A673 (cell line): ENCODE measurements around the gene STRN. TPM values are rescaled to one million over a fixed set of nuclear protein-coding genes. Genes with fewer than 3 reads are reported as not detected.

Source experiments
- BruUV-seq: library from RNA; stranded (reverse); fragments of 400-500 nt; replicated peaks from 2 replicates; lab custom pipeline; 2021; lab: Mats Ljungman, UMichigan
- CTCF ChIA-PET: fragments of 300-600 bp; sonication (Branson Sonifier 250); formaldehyde crosslinking; loops from one replicate; lab custom pipeline; 2022; ENCODE audit warnings: antibody characterized with exemption; lab: Charles Lee
- POLR2A ChIA-PET: fragments of 300-600 bp; sonication (Branson Sonifier 250); formaldehyde crosslinking; loops from one replicate; lab custom pipeline; 2022; ENCODE audit warnings: antibody characterized with exemption; ENCODE audit not compliant: low non-redundant PET; lab: Charles Lee
- DNase-seq: peaks from one replicate; pipeline ENCODE4 v3.0.0-alpha.2; 2015; ENCODE audit warnings: low spot score
- H3K27ac ChIP-seq: fragments of 200-600 bp; sonication (generic); 2 replicates; pipeline ENCODE4 v1.5.1; 2016; ENCODE audit warnings: mixed run types, low read depth, mild to moderate bottlenecking, mixed read lengths, antibody characterized with exemption, low read length; ENCODE audit not compliant: poor library complexity, severe bottlenecking
- H3K27me3 ChIP-seq: fragments of 200-600 bp; sonication (generic); replicated peaks from 2 replicates; pipeline ENCODE4 v1.6.1; 2017; ENCODE audit warnings: mixed run types, low read depth, mild to moderate bottlenecking, mixed read lengths, antibody characterized with exemption, low read length; ENCODE audit not compliant: insufficient read depth, poor library complexity
- H3K36me3 ChIP-seq: fragments of 200-600 bp; sonication (generic); 2 replicates; pipeline ENCODE4 v1.6.1; 2016; ENCODE audit warnings: mixed run types, mild to moderate bottlenecking, mixed read lengths, antibody characterized with exemption, low read length; ENCODE audit not compliant: insufficient read depth, poor library complexity, severe bottlenecking
- H3K4me1 ChIP-seq: fragments of 200-600 bp; sonication (generic); 2 replicates; pipeline ENCODE4 v1.6.1; 2017; ENCODE audit warnings: mixed run types, mild to moderate bottlenecking, mixed read lengths, antibody characterized with exemption, low read length; ENCODE audit not compliant: insufficient read depth, poor library complexity, severe bottlenecking
- H3K4me3 ChIP-seq: fragments of 200-600 bp; sonication (generic); 2 replicates; pipeline ENCODE4 v1.5.1; 2016; ENCODE audit warnings: low read depth, mixed run types, mild to moderate bottlenecking, mixed read lengths, low read length; ENCODE audit not compliant: poor library complexity, severe bottlenecking
- H3K9me3 ChIP-seq: fragments of 200-600 bp; sonication (generic); 2 replicates; pipeline ENCODE4 v1.6.1; 2016; ENCODE audit warnings: mixed run types, low read depth, mild to moderate bottlenecking, mixed read lengths, antibody characterized with exemption, low read length; ENCODE audit not compliant: poor library complexity, severe bottlenecking
- CTCF ChIP-seq: fragments of 300-800, 200-600 bp; sonication (generic); conservative IDR thresholded peaks from 2 replicates; pipeline ENCODE4 v1.5.1; 2017; ENCODE audit warnings: low read depth, mild to moderate bottlenecking, antibody characterized with exemption, low read length, moderate library complexity, mixed read lengths
- EZH2 ChIP-seq: fragments of 200-600 bp; sonication (generic); IDR thresholded peaks from 2 replicates; pipeline ENCODE4 v1.6.1; 2017; ENCODE audit warnings: borderline replicate concordance, low read depth, mild to moderate bottlenecking, mixed read lengths, antibody characterized with exemption, low read length; ENCODE audit not compliant: poor library complexity, severe bottlenecking
- intact Hi-C: fragments of 100-400 bp; cut with micrococcal nuclease; formaldehyde crosslinking; loops from one replicate; pipeline ENCODE4 v1.10.0; 2022; ENCODE audit not compliant: unreplicated experiment
- total RNA-seq: library from RNA; stranded (reverse); gene quantifications from 2 replicates; pipeline ENCODE4 v1.2.3, GENCODE V29; 2021

The STRN gene
- total RNA-seq, 1 experiment from 2014 or later = 36.1 TPM

GRCh38 chr2:36918307-36918706, 48.0 kb downstream of the STRN start:
- no peak overlapping the region for H3K4me3 ChIP-seq
- TF ChIP-seq CTCF (peak; percentile 48; the same call in 1 of the 2 replicates), EZH2 (no peak)
- BruUV-seq = no TSS peak
- no peaks in the 10 kb centered on the region for H3K9me3 ChIP-seq
- CTCF ChIA-PET = no interaction called here
- intact Hi-C loops = loop anchor here (10.0 kb wide), 1 partner anchor 134 kb away; no protein-coding TSS in a partner anchor
- DNase-seq = no peak
- H3K36me3 ChIP-seq = peaks cover 2% of the 10 kb centered on the region
- no peak overlapping the region for H3K27ac ChIP-seq
- POLR2A ChIA-PET = no interaction called here
- peaks cover under 1% of the 10 kb centered on the region for H3K4me1 ChIP-seq
- no peaks in the 10 kb centered on the region for H3K27me3 ChIP-seq

- H3K4me3 ChIP-seq = no peak overlapping the region
- CTCF ChIA-PET = interaction anchor here (0.7 kb wide), 1 partner anchor 133 kb away, joined by 5 read pairs; no protein-coding TSS in a partner anchor
- POLR2A ChIA-PET = no interaction called here
- intact Hi-C loops = loop anchor here (10.0 kb wide), 1 partner anchor 131 kb away; no protein-coding TSS in a partner anchor
- H3K9me3 ChIP-seq = no peaks in the 10 kb centered on the region
- peaks cover 6% of the 10 kb centered on the region for H3K4me1 ChIP-seq
- peaks cover 2% of the 10 kb centered on the region for H3K36me3 ChIP-seq
- BruUV-seq = no TSS peak
- H3K27me3 ChIP-seq = no peaks in the 10 kb centered on the region
- H3K27ac ChIP-seq = no peak overlapping the region
- DNase-seq = no peak
- TF ChIP-seq CTCF (no peak), EZH2 (no peak)
These were observed 50.7 kb downstream of the STRN start for GRCh38 chr2:36915627-36916026.

GRCh38 chr2:36912695-36913094, 53.6 kb downstream of the STRN start:
- no peaks in the 10 kb centered on the region for H3K9me3 ChIP-seq
- TF ChIP-seq CTCF = no peak
- no peak for TF ChIP-seq EZH2
- peaks cover 2% of the 10 kb centered on the region for H3K36me3 ChIP-seq
- DNase-seq = no peak
- ChIA-PET CTCF (no interaction called here), POLR2A (no interaction called here)
- intact Hi-C loops = loop anchor here (10.0 kb wide), 1 partner anchor 128 kb away; no protein-coding TSS in a partner anchor
- H3K4me3 ChIP-seq = no peak overlapping the region
- no peaks in the 10 kb centered on the region for H3K27me3 ChIP-seq
- no peak overlapping the region for H3K27ac ChIP-seq
- BruUV-seq = no TSS peak
- peaks cover 8% of the 10 kb centered on the region for H3K4me1 ChIP-seq
